Hematopoietic multipotent progenitor cell treated with erythropoietin and hydrocortisone succinate and interleukin-3 and kit ligand, for 8 days (in vitro differentiated cells): ENCODE measurements around the gene COPS6.

ENCODE experiments used
- DNase-seq: peaks from one replicate; pipeline ENCODE4 v3.0.0-alpha.2; 2015

Gene COPS6

GRCh38 chr7:100102950-100103840 lies 14.4 kb downstream of the COPS6 start:
- no peak for DNase-seq

- no peak for DNase-seq
Observed at GRCh38 chr7:100105534-100105933, 16.8 kb downstream of the COPS6 start.

DNA sequence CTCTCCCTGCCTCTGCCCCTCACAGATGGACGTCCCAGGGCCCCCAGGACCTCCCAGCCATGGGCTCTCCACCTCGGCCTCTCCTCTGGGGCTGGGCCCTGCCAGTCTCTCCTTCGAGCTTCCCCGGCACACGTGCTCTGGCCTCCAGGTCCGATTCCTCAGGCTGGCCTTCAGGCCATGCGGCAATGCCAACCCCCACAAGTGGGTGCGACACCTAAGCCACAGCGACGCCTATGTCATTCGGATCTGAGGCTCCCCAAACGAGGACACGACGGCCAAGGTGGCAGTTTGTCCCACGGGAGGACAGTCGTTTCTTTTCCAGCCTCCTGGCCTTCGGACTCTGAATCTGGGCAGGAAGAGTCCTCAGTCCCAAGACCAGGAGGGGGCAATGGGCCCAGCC lies 17.9 kb downstream of the COPS6 start:
- no peak for DNase-seq

- no peak for DNase-seq
Observed at GRCh38 chr7:100107125-100107737, 18.5 kb downstream of the COPS6 start.

DNA sequence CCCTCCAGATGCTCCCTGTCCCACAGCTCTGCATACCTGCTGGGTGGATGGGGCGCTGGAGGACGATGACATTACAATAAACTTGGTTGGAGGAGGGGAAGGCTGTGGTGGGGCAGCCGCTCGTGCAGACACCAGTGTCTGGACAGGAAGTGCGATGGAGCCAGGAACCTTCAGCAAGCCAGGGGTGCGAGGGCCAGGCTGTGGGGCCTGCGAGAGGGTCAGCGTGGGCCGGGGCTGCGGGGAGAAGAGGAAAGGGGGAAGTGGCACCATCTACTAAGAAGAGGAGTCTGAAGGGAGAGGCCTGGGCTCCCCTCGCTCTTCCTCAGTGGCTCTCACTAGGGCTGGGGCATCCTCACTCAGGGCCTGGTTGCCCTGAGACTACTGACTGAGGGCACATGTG lies 19.1 kb downstream of the COPS6 start:
- DNase-seq, result no peak

DNA sequence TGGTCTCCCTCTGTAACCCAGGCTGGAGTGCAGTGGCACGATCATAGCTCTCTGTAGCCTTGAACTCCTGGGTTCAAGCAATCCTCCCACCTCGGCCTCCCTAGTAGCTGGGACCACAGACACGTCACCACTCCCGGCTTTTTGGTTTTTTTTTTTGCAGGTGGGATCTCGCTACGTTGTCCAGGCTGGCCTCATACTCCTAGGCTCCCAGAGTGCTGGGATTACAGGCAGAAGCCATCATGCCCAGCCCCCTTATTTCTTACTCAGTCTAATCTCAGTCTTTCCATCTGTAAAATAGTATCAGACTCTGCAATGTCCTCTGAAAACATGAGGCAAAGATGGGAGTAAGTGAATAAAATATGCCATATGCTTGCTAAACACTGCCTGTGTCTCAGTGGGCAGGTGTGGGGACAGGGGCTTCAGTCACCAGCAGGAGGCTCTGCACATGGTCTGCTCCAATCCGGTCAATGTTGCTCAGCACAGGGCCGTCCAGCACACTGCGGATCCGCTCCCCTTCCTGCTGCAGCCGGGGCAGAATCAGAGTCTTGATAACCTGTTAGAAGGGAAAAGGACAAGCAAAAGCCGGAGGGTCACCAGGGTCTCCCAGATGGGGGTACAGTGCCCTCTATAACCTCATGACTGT lies 20.9 kb downstream of the COPS6 start:
- DNase-seq, result no peak

GRCh38 chr7:100111156-100111555 lies 22.4 kb downstream of the COPS6 start:
- no peak for DNase-seq

DNA sequence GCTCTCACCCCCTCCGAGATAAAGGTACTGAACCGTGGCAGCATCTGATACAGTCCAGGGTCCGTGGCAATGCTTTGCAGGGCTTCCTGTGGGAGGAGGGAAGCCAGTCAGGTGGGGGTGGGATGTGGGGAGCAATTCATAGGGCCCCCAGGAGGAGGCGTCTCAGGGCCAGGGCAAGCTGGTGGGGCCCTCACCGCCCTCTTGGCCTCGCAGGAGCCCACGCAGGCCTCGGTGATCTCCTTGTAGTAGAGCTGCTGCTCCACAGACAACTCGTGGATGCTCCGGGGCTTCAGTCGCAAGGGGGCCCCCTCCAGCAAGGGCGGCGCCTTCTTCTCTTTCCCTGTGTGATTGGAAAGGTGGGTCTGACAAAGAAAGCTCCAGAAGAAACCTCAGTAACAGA lies 23.1 kb downstream of the COPS6 start:
- DNase-seq, result no peak

GRCh38 chr7:100115026-100115425 lies 26.3 kb downstream of the COPS6 start:
- DNase-seq, result no peak

- DNase-seq, result no peak
Observed at GRCh38 chr7:100118388-100119071, 29.8 kb downstream of the COPS6 start.

GRCh38 chr7:100119072-100119969 lies 30.6 kb downstream of the COPS6 start, which contains the start of the genes CNPY4 and TAF6:
CNPY4 (plus strand) TSS chr7:100119634; CDS start chr7:100119745, 111 bp downstream.
TAF6 (minus strand) TSS chr7:100119358; CDS start chr7:100114209, 5,149 bp downstream.
- peak; percentile 97 for DNase-seq

DNA sequence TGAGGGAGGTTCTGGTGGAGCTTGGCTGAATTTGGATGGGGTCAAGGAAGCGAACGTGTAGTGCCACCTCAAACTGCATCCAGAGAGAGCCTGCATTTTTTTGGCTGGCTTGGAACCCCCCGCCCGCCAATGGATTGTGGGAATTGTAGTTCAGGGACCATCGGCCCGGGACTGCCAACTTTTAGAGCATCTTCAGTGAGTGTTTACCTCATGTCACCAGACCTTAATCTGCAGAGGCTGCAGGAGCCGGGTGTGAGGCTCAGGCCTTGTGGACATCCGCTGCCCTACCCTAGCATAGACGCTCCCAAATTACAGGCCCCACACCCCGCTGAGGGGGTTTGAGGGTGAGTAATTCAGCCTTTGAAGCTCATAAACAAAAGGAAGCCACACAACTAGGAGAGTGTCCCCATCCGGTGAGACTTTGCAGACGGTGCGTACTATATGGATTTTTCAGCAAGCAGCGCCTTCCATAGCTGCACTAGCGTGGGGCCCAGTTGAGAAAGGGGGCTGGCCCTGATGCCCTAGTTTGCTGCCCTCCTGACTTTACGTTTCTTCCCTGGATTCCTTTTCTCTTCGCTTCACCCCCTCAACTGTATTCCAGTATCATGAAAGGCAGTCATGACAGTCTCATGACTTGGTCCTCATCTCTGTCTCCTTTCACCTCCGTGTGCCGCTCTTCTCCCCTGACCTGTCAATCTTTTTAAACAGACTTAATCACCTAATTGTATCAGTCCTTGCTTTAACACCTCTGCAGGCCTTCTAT lies 31.4 kb downstream of the COPS6 start:
- DNase-seq, result peak; percentile 71

DNA sequence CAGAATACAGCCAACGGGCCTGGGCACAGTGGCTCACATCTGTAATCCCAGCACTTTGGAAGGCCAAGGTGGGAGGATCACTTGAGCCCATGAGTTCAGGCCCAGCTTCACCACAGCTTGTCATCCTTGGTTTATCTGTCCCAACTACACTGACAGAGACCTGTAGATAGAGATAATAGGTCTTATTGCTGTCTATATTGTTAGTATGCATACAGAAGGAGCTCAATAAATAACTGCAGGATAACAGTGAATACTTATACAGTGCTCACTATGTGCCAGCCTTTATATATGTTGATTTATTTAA lies 31.9 kb downstream of the COPS6 start:
- DNase-seq, result peak; percentile 66

DNA sequence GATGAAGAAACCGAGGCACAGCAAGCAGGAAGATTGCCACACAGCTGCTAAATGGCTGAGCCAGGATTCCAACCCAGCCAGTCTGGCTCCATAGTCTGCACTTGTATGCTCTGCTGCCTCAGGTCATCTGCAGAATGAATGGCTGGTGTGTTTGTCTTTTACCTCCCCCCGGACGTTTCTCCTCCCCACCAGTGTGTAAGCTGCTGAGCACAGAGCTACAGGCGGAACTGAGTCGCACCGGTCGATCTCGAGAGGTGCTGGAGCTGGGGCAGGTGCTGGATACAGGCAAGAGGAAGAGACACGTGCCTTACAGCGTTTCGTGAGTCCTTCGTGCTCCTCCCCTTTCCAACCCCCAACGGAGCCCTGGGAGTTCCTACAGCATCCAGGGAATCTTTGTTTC lies 33.3 kb downstream of the COPS6 start:
- DNase-seq, result no peak

DNA sequence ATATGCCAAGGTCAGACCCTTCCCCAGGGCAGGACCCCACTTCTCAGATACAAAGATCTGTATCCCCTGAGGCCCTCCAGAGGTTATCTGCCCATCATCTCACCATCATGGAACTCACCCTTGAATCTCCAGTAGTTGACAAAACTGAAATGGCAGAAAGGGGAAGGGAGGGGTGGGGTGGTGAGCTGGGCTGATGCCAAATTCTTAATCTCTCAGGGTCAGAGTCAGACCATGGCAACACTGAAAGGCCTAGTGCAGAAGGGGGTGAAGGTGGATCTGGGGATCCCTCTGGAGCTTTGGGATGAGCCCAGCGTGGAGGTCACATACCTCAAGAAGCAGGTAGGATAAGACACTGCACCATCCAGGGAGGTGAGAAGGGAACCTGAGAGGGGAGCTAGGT lies 33.8 kb downstream of the COPS6 start:
- DNase-seq, result peak; percentile 90

- peak; percentile 64 for DNase-seq
Observed at GRCh38 chr7:100124301-100125230, 35.8 kb downstream of the COPS6 start.

GRCh38 chr7:100126239-100126930 lies 37.6 kb downstream of the COPS6 start:
- DNase-seq, result no peak

GRCh38 chr7:100126931-100127865 lies 38.4 kb downstream of the COPS6 start, which contains the start of gene MBLAC1:
MBLAC1 (plus strand) TSS chr7:100126967; CDS start chr7:100127396, 429 bp downstream.
- peak; percentile 92 for DNase-seq
